ENCODE data around the gene COMMD10. TPM values are rescaled to one million over a fixed set of nuclear protein-coding genes. Genes with fewer than 3 reads are reported as not detected.

Gene COMMD10
- total and polyA plus RNA-seq, 8 donors = 3.2 to 72.8 (median 35.4) TPM

DNA sequence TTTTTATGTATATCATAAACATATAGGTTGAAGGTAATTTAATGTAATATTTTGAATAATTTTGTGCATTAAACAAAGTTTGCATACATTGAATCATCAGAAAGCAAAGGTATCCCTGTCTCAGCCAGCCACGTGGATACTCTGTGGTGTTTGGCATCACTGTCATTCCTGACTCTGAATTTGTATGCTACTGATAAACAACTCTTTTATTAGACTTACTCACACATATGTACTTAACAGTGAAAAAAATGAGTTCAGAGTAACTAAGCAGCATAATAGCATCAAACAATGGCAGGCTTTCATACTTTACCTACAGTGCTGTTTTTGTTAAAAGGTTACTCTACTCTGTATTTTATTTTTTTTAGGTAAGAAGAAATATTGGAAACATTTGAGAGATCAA lies 171.9 kb downstream of the COMMD10 start:
- Histone ChIP-seq H3K9me3 (peaks cover 0 to 7% (median 0%) of the 10 kb centered on the region in 4 donors), H3K27me3 (no peaks in the 10 kb centered on the region), H3K27ac (no peak overlapping the region), H3K36me3 (no peaks in the 10 kb centered on the region), H3K4me1 (no peaks in the 10 kb centered on the region), H3K4me3 (no peak overlapping the region)
- TF ChIP-seq EP300 (IDR thresholded peaks at IDR 0.05) (no peak), POLR2A (IDR thresholded peaks at IDR 0.05) (no peak)
- WGBS, 5 donors = 37 to 69% (median 53%) methylated on average over 1 of the region's 1 CpG
- intact Hi-C loops (cut with DNase I; ENCODE audit: low total_unique reads) = no loop called here
- DNase-seq = no peak

DNA sequence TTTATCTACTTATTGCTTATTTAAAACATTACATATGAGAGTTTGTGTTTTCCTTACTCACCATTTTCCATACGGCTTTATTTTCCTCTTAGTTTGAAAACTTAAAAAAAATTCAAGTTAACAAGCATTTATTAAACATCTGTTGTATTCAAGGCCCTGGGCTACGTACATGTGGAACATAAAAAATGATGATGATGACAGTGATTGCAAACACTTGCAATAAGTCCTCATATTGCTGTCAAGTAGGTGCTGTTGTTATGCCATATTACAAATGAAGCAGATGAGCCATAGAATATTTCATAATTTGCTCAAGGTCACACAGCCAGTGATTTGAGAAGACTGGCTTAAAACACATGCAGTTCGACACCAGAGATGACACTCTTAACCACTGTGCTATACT lies 180.6 kb downstream of the COMMD10 start:
- intact Hi-C loops (cut with DNase I; ENCODE audit: low total_unique reads) = no loop called here

DNA sequence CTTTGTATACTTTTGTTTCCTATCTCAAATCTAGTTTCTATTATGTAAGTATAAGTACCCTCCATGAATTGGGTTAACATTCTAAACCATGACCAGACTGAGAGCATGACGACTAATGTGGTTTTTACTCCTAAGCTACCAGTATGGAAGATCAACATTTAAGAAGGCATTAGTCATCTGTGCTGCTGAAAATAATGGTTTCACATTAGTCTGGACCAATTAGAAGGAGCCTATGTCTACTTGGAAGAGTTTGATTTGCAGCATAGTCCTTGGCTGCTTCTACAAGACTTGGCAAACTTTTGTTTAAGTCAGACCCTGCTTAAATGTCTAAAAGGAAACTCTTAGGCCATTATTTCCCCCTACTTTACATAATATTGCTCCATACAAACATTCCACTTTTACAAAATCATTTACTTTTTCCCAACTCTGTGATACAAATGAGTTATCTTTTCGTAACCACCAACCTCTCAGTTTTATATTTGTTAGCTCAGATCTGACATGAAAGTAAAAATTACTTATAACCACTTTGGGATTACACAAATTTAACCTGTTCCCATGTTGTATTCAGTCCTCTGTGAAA lies 186.7 kb downstream of the COMMD10 start:
- intact Hi-C loops (cut with DNase I; ENCODE audit: low total_unique reads) = no loop called here

More for the DNA sequence above, 180.6 kb downstream of the COMMD10 start:
- peaks cover 0 to 3% (median 0%) of the 10 kb centered on the region in 4 donors for H3K36me3 ChIP-seq
- WGBS, 5 donors = 91 to 99% (median 96%) methylated on average over 3 of the region's 3 CpGs
- no peak overlapping the region for H3K27ac ChIP-seq
- no peaks in the 10 kb centered on the region for H3K4me1 ChIP-seq
- no peak overlapping the region for H3K4me3 ChIP-seq
- no peaks in the 10 kb centered on the region for H3K27me3 ChIP-seq
- TF ChIP-seq POLR2A (IDR thresholded peaks at IDR 0.05) (no peak), POLR2AphosphoS5 (IDR thresholded peaks at IDR 0.05) (no peak)
- DNase-seq = no peak
- no peaks in the 10 kb centered on the region for H3K9me3 ChIP-seq

DNA sequence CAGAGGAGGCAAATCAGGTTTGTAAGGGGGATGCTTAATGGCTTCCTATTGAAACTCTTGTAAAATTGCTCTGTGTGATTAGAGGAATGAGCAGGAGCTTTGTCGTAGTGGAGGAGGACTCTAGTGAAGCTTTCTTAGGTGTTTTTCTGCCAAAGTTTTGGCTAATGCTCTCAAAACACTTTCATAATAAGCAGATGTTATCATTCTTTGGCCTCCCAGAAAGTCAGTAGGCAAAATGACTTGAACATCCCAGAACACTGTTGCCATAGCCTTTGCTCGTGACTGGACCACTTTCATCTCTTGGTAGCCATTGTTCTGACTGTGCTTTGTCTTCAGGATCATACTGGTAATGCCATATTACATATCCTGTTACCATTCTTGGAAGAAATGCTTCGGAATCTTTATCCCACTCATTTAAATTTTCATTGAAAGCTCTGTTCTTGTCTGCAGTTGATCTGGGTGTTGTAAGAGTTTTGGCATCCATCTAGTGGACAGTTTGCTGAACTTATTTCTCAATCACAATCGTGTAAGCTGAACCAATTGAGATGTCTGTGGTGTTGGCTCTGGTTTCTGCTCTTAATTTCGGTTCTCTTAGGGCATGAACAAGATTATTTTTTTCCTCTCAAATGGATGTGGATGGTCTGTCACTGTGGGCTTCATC lies 187.6 kb downstream of the COMMD10 start:
- no peak for DNase-seq
- H3K36me3 ChIP-seq = peaks cover 0 to 3% (median 0%) of the 10 kb centered on the region in 4 donors
- H3K27ac ChIP-seq = peak overlapping the region in 1 of 5 donors; percentile 16
- H3K4me1 ChIP-seq = peaks cover 0 to 7% (median 2%) of the 10 kb centered on the region in 4 donors
- TF ChIP-seq EP300 (IDR thresholded peaks at IDR 0.05) = no peak
- TF ChIP-seq POLR2A (IDR thresholded peaks at IDR 0.05) = no peak
- TF ChIP-seq POLR2AphosphoS5 (IDR thresholded peaks at IDR 0.05) = no peak
- TF ChIP-seq, protein P1, sequence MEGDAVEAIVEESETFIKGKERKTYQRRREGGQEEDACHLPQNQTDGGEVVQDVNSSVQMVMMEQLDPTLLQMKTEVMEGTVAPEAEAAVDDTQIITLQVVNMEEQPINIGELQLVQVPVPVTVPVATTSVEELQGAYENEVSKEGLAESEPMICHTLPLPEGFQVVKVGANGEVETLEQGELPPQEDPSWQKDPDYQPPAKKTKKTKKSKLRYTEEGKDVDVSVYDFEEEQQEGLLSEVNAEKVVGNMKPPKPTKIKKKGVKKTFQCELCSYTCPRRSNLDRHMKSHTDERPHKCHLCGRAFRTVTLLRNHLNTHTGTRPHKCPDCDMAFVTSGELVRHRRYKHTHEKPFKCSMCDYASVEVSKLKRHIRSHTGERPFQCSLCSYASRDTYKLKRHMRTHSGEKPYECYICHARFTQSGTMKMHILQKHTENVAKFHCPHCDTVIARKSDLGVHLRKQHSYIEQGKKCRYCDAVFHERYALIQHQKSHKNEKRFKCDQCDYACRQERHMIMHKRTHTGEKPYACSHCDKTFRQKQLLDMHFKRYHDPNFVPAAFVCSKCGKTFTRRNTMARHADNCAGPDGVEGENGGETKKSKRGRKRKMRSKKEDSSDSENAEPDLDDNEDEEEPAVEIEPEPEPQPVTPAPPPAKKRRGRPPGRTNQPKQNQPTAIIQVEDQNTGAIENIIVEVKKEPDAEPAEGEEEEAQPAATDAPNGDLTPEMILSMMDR (IDR thresholded peaks at IDR 0.05) = no peak
- no peaks in the 10 kb centered on the region for H3K27me3 ChIP-seq
- H3K9me3 ChIP-seq = peaks cover 0 to 16% (median 12%) of the 10 kb centered on the region in 4 donors
- 77 to 88% (median 82%) methylated on average over 5 of the region's 5 CpGs for WGBS, 5 donors
- H3K4me3 ChIP-seq = no peak overlapping the region
- intact Hi-C loops (cut with DNase I; ENCODE audit: low total_unique reads) = no loop called here

More for the DNA sequence above, 186.7 kb downstream of the COMMD10 start:
- no peak for TF ChIP-seq POLR2A (IDR thresholded peaks at IDR 0.05)
- TF ChIP-seq, protein P1 (IDR thresholded peaks at IDR 0.05) = no peak
- no peak for TF ChIP-seq POLR2AphosphoS5 (IDR thresholded peaks at IDR 0.05)
- TF ChIP-seq EP300 (IDR thresholded peaks at IDR 0.05) = no peak
- no peak for DNase-seq
- H3K4me3 ChIP-seq = no peak overlapping the region
- H3K36me3 ChIP-seq = peaks cover 0 to 3% (median 0%) of the 10 kb centered on the region in 4 donors
- H3K9me3 ChIP-seq = peaks cover 0 to 8% (median 4%) of the 10 kb centered on the region in 4 donors
- H3K27me3 ChIP-seq = no peaks in the 10 kb centered on the region
- 72 to 91% (median 87%) methylated on average over 2 of the region's 2 CpGs for WGBS, 5 donors
- peaks cover 0 to 7% (median 2%) of the 10 kb centered on the region in 4 donors for H3K4me1 ChIP-seq
- H3K27ac ChIP-seq = no peak overlapping the region

DNA sequence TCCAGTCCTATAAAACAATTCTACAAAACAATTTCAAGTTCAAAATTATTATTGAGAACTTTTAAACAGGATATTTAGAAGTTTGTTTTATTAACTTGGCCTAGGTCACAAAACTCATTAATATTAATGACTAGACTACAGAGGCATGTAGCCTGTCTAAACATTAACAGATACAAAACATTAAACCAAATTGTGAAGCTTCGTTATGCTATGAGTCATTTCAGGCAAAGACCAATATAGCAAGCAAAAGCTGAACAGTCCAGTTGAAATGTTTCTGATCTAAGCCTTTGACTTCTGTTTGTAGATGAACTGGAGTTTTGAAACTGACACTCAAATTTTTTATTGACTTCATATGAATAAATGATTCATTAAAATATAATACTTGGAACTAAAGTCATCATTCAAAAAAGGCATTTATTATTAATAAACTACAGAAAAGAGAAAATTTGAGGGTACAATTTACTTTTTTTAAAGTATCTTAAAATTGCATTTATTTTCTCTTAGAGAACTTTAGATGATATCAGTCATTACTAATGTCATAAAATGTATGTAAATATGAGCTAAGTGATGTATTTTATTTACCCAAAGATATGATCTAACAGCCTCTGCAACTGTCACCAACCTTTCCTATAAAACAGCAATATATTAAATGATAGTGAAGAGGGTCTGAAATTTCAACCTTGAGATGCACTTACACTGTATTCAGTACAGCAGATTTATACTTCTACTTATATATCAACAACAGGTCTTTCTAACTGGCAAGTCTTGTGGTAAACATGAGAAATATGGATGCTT lies 188.8 kb downstream of the COMMD10 start:
- TF ChIP-seq EP300 (IDR thresholded peaks at IDR 0.05) (no peak), POLR2A (IDR thresholded peaks at IDR 0.05) (no peak), POLR2AphosphoS5 (IDR thresholded peaks at IDR 0.05) (no peak)
- TF ChIP-seq, protein P1 (IDR thresholded peaks at IDR 0.05) = no peak
- peaks cover 0 to 3% (median 0%) of the 10 kb centered on the region in 4 donors for H3K36me3 ChIP-seq
- H3K4me1 ChIP-seq = peaks cover 0 to 7% (median 2%) of the 10 kb centered on the region in 4 donors
- H3K27ac ChIP-seq = no peak overlapping the region
- DNase-seq = peak in 1 of 2 donors; percentile 7
- peaks cover 0 to 23% (median 14%) of the 10 kb centered on the region in 4 donors for H3K9me3 ChIP-seq
- no peaks in the 10 kb centered on the region for H3K27me3 ChIP-seq
- WGBS, 5 donors = 38 to 65% (median 49%) methylated on average over 1 of the region's 1 CpG
- intact Hi-C loops (cut with DNase I; ENCODE audit: low total_unique reads) = no loop called here
- no peak overlapping the region for H3K4me3 ChIP-seq

Measured in stomach (tissue), 9 donors.